ENCODE measurements around the gene TXLNA. TPM values are rescaled to one million over a fixed set of nuclear protein-coding genes. Genes with fewer than 3 reads are reported as not detected.
A peak's percentile ranks its signal among the peaks of the same experiment; 100 is the strongest.

TXLNA gene
- total RNA-seq, 1 donor from 2014 or later = 54.1 TPM

- ATAC-seq (ENCODE audit: low read depth) (no peak), DNase-seq (no peak)
- peaks cover 62% of the 10 kb centered on the region for H3K36me3 Mint-ChIP-seq (ENCODE audit: low read depth)
- intact Hi-C loops (cut with micrococcal nuclease) = no loop called here
- H3K27ac Mint-ChIP-seq = peak overlapping the region; percentile 43
- no peak overlapping the region for H3K4me3 Mint-ChIP-seq
- TF ChIP-seq CTCF (IDR thresholded peaks at IDR 0.05) = no peak
- H3K9me3 Mint-ChIP-seq = no peaks in the 10 kb centered on the region
- H3K27me3 Mint-ChIP-seq = no peaks in the 10 kb centered on the region
- H3K4me1 Mint-ChIP-seq = peaks cover 37% of the 10 kb centered on the region
- CTCF ChIA-PET = interaction anchor here (1.0 kb wide), 1 partner anchor 57 kb away, joined by 3 read pairs; no protein-coding TSS in a partner anchor
- POLR2A ChIA-PET = interaction anchor here (0.5 to 2.9 kb wide), 6 partner anchors 18 to 184 kb away, joined by 3 to 15 read pairs (median 3); partner anchors contain the start of genes LCK and TXLNA
Measured at GRCh38 chr1:32198237-32199042, 19.0 kb downstream of the TXLNA start.

- CTCF ChIA-PET = interaction anchor here (1.0 kb wide), 1 partner anchor 56 kb away, joined by 3 read pairs; no protein-coding TSS in a partner anchor
- ATAC-seq (ENCODE audit: low read depth) (no peak), DNase-seq (no peak)
- no peaks in the 10 kb centered on the region for H3K9me3 Mint-ChIP-seq
- H3K4me1 Mint-ChIP-seq = peaks cover 42% of the 10 kb centered on the region
- intact Hi-C loops (cut with micrococcal nuclease) = no loop called here
- no peak overlapping the region for H3K27ac Mint-ChIP-seq
- no peak overlapping the region for H3K4me3 Mint-ChIP-seq
- TF ChIP-seq CTCF (IDR thresholded peaks at IDR 0.05) = no peak
- peaks cover 62% of the 10 kb centered on the region for H3K36me3 Mint-ChIP-seq (ENCODE audit: low read depth)
- H3K27me3 Mint-ChIP-seq = no peaks in the 10 kb centered on the region
- POLR2A ChIA-PET = interaction anchor here (0.5 to 2.9 kb wide), 3 partner anchors 19 to 183 kb away, joined by 3 to 15 read pairs (median 3); partner anchors contain the start of genes LCK and TXLNA
Measured at GRCh38 chr1:32199043-32199716, 19.7 kb downstream of the TXLNA start.

- Mint-ChIP-seq H3K4me1 (peaks cover 43% of the 10 kb centered on the region), H3K36me3 (ENCODE audit: low read depth) (peaks cover 61% of the 10 kb centered on the region), H3K9me3 (no peaks in the 10 kb centered on the region), H3K4me3 (peak overlapping the region; percentile 87), H3K27ac (peak overlapping the region; percentile 87), H3K27me3 (no peaks in the 10 kb centered on the region)
- no peak for TF ChIP-seq CTCF (IDR thresholded peaks at IDR 0.05)
- POLR2A ChIA-PET = interaction anchor here (1.0 to 3.1 kb wide), 11 partner anchors 12 to 151 kb away, joined by 3 to 37 read pairs (median 13); partner anchors contain the start of genes EIF3I, KPNA6, LCK and MARCKSL1
- intact Hi-C loops (cut with micrococcal nuclease) = loop anchor here (1.0 to 5.0 kb wide), 8 partner anchors 19 to 411 kb away; partner anchors contain the start of genes EIF3I, HDAC1, KPNA6 and LCK
- DNase-seq (no peak), ATAC-seq (ENCODE audit: low read depth) (no peak)
- CTCF ChIA-PET = interaction anchor here (1.5 to 3.1 kb wide), 2 partner anchors 16 to 19 kb away, joined by 4 to 23 read pairs; no protein-coding TSS in a partner anchor
Measured at GRCh38 chr1:32199717-32200072, 20.2 kb downstream of the TXLNA start.

- DNase-seq = peak; percentile 62
- Mint-ChIP-seq H3K4me1 (peaks cover 49% of the 10 kb centered on the region), H3K27me3 (no peaks in the 10 kb centered on the region), H3K27ac (peak within 1 kb of the TSS; percentile 87), H3K36me3 (ENCODE audit: low read depth) (peaks cover 56% of the 10 kb centered on the region), H3K9me3 (no peaks in the 10 kb centered on the region), H3K4me3 (peak within 1 kb of the TSS; percentile 87)
- CTCF ChIA-PET = interaction anchor here (0.5 to 3.1 kb wide), 7 partner anchors 15 to 215 kb away, joined by 3 to 23 read pairs (median 4); no protein-coding TSS in a partner anchor
- intact Hi-C loops (cut with micrococcal nuclease) = loop anchor here (1.0 to 5.0 kb wide), 9 partner anchors 20 to 412 kb away; partner anchors contain the start of genes EIF3I, HDAC1, KPNA6 and LCK
- ATAC-seq (ENCODE audit: low read depth) = peak; percentile 51
- TF ChIP-seq CTCF (IDR thresholded peaks at IDR 0.05) = no peak
- POLR2A ChIA-PET = interaction anchor here (0.5 to 3.1 kb wide), 29 partner anchors 9 to 555 kb away, joined by 3 to 37 read pairs (median 5); partner anchors contain the start of genes BSDC1, EIF3I, HDAC1 and KPNA6
Measured at GRCh38 chr1:32200226-32201010, 20.9 kb downstream of the TXLNA start, which contains the start of gene CCDC28B. CCDC28B (plus strand) TSS chr1:32200595; CDS start chr1:32201936, 1,341 bp downstream.
